ENCODE results near the gene NPTX1.
"Not testable (repeated sequence)": the region's sequence is repeated elsewhere in the genome, so short reads cannot be mapped to it uniquely, and the experiment has no call there.

DNA sequence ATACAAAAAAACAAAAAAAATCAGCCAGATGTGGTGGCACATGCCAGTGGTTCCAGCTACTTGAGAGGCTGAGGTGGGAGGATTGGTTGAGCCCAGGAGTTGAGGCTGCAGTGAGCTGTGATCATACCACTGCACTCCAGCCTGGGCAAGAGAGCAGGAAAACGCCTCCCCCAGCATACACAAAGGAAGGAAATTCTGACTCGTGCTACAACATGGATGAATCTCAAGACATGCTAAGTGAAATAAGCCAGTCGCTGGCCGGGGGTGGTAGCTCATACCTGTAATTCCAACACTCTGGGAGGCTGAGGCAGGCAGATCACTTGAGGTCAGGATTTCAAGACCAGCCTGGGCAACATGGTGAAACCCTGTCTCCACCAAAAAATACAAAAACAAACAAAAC is 30.8 kb upstream of the NPTX1 start:
- TF ChIP-seq, protein P1, sequence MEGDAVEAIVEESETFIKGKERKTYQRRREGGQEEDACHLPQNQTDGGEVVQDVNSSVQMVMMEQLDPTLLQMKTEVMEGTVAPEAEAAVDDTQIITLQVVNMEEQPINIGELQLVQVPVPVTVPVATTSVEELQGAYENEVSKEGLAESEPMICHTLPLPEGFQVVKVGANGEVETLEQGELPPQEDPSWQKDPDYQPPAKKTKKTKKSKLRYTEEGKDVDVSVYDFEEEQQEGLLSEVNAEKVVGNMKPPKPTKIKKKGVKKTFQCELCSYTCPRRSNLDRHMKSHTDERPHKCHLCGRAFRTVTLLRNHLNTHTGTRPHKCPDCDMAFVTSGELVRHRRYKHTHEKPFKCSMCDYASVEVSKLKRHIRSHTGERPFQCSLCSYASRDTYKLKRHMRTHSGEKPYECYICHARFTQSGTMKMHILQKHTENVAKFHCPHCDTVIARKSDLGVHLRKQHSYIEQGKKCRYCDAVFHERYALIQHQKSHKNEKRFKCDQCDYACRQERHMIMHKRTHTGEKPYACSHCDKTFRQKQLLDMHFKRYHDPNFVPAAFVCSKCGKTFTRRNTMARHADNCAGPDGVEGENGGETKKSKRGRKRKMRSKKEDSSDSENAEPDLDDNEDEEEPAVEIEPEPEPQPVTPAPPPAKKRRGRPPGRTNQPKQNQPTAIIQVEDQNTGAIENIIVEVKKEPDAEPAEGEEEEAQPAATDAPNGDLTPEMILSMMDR (IDR thresholded peaks at IDR 0.05), result not testable (repeated sequence)
- not testable (repeated sequence) for TF ChIP-seq POLR2A, POLR2AphosphoS5 (IDR thresholded peaks at IDR 0.05)
